ENCODE measurements around the gene CCDC69. TPM values are rescaled to one million over a fixed set of nuclear protein-coding genes. Genes with fewer than 3 reads are reported as not detected.
"Not testable (repeated sequence)": the region's sequence is repeated elsewhere in the genome, so short reads cannot be mapped to it uniquely, and the experiment has no call there.

CCDC69 gene
- total RNA-seq, 2 experiments from 2014 or later: 87.6 to 92.7 TPM

GRCh38 chr5:151178777-151179488 lies 45.0 kb downstream of the CCDC69 start:
- CTCF ChIA-PET: interaction anchor here (0.7 to 1.3 kb wide), 2 partner anchors 14 to 53 kb away, joined by 5 read pairs; no protein-coding TSS in a partner anchor

GRCh38 chr5:151178372-151178771 lies 45.5 kb downstream of the CCDC69 start:
- no peak for ATAC-seq
- ChIA-PET POLR2A (no interaction called here), CTCF (interaction anchor here (4.2 kb wide), 1 partner anchor 14 kb away, joined by 21 read pairs; no protein-coding TSS in a partner anchor)
- no peak overlapping the region for H3K27ac Mint-ChIP-seq
- H3K36me3 Mint-ChIP-seq (ENCODE audit: low read depth): peaks cover 40% of the 10 kb centered on the region
- H3K4me1 Mint-ChIP-seq (ENCODE audit: low read depth): no peaks in the 10 kb centered on the region
- no peak overlapping the region for H3K4me3 Mint-ChIP-seq
- DNase-seq: no peak
- H3K9me3 Mint-ChIP-seq (ENCODE audit: insufficient read depth): no peaks in the 10 kb centered on the region
- H3K27me3 Mint-ChIP-seq (ENCODE audit: low read depth): no peaks in the 10 kb centered on the region

More at GRCh38 chr5:151178777-151179488, 45.0 kb downstream of the CCDC69 start:
- ATAC-seq: no peak
- H3K4me1 Mint-ChIP-seq (ENCODE audit: low read depth): no peaks in the 10 kb centered on the region
- no peaks in the 10 kb centered on the region for H3K9me3 Mint-ChIP-seq (ENCODE audit: insufficient read depth)
- DNase-seq: no peak
- H3K36me3 Mint-ChIP-seq (ENCODE audit: low read depth): peaks cover 42% of the 10 kb centered on the region
- no peak overlapping the region for H3K4me3 Mint-ChIP-seq
- POLR2A ChIA-PET: interaction anchor here (0.5 to 1.1 kb wide), 3 partner anchors 33 to 97 kb away, joined by 3 read pairs; no protein-coding TSS in a partner anchor
- no peak overlapping the region for H3K27ac Mint-ChIP-seq
- no peaks in the 10 kb centered on the region for H3K27me3 Mint-ChIP-seq (ENCODE audit: low read depth)

DNA sequence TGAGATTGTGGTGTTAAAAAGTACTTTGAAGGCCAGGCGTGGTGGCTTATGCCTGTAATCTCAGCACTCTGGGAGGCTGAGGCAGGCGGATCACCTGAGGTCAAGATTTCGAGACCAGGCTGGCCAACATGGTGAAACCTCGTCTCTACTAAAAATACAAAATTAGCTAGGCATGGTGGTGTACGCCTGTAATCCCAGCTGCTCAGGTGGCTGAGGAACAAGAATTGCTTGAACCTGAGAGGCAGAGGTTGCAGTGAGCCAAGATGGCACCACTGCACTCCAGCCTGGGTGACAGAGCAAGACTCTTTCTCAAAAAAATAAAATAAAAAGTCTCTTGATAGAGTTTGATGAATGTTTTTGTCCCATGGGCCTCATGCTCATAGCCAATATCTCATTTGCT lies 47.6 kb downstream of the CCDC69 start:
- H3K36me3 Mint-ChIP-seq (ENCODE audit: low read depth): peaks cover 28% of the 10 kb centered on the region
- H3K4me3 Mint-ChIP-seq; POLR2A ChIA-PET; H3K4me1 Mint-ChIP-seq (ENCODE audit: low read depth); DNase-seq; ATAC-seq; H3K27ac Mint-ChIP-seq; H3K9me3 Mint-ChIP-seq (ENCODE audit: insufficient read depth); H3K27me3 Mint-ChIP-seq (ENCODE audit: low read depth): not testable (repeated sequence)
- CTCF ChIA-PET: interaction anchor here (1.7 to 4.2 kb wide), 2 partner anchors 11 to 50 kb away, joined by 7 to 21 read pairs; no protein-coding TSS in a partner anchor

DNA sequence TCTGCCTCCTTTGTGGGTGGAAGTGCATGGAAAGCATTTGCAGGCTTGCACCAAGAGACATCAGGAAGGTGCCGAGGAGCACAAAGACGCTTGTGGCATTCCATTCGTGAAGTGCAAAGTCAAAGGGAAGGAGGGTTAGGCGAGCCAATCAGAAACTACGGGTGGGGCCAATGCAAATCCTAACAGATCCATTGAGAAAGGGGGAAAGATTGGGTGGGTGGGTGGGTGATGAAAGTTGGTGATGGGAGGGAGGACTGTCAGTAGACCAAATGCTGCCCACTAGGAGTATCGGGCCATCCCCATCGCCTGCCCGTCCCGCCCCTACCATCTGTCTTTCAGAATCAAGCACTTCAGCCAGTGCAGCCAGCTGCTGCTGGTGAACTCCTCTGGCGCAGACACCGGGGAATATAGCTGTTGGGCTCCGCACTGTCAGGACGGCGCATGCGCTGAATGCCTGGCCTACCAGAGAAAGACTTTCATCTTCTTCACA lies 49.2 kb downstream of the CCDC69 start:
- no peak overlapping the region for H3K27ac Mint-ChIP-seq
- H3K36me3 Mint-ChIP-seq (ENCODE audit: low read depth): peaks cover 18% of the 10 kb centered on the region
- DNase-seq (no peak), ATAC-seq (no peak)
- CTCF ChIA-PET: interaction anchor here (4.2 kb wide), 1 partner anchor 10 kb away, joined by 21 read pairs; no protein-coding TSS in a partner anchor
- POLR2A ChIA-PET: no interaction called here
- no peaks in the 10 kb centered on the region for H3K9me3 Mint-ChIP-seq (ENCODE audit: insufficient read depth)
- H3K4me3 Mint-ChIP-seq: no peak overlapping the region
- H3K4me1 Mint-ChIP-seq (ENCODE audit: low read depth): peaks cover 11% of the 10 kb centered on the region
- H3K27me3 Mint-ChIP-seq (ENCODE audit: low read depth): no peaks in the 10 kb centered on the region

DNA sequence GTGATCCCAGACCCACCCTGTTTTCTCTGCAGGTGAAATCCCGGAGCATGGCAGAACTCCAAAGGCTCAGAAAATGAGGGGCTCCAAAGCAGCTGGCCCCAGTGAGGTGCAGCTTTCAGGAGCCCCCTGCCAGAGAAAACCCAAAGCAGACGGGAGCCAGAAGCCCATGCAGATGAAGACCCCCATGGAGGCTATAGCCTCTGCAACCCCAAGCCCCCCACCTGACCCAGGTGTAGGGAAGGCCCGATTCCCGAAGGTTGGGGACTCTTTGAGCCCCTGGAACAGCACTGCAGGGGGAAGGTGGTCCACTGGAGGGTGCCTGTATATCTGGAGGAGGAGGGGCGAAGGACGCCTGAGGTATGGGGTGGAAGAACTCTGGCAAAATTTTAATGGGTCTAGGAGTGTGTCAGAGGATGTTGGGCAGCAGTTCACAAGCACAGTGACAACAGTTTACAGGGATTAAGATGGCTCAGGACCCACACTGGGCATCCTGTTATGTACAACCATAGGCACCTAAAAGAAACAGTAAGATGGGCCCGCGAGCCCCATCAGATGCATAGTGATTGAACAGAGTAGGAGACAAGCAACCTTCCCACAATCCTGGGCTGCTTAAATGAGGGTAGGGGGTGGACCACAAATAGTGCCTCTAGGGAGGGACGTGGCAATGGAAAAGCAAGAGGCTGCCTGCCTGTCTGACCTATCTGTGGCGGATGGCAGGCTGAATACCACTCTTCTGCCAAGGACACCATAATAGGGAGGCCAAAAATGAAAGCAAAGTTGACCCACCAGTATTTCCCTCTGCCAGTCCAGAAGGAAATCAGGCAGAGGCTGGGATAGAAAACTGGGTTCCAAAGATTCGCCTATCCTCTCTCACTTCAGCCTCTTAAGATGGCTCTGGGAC lies 49.9 kb downstream of the CCDC69 start:
- ATAC-seq (no peak), DNase-seq (no peak)
- Mint-ChIP-seq H3K27me3 (ENCODE audit: low read depth) (no peaks in the 10 kb centered on the region), H3K27ac (no peak overlapping the region), H3K4me1 (ENCODE audit: low read depth) (peaks cover 11% of the 10 kb centered on the region), H3K4me3 (no peak overlapping the region), H3K36me3 (ENCODE audit: low read depth) (peaks cover 16% of the 10 kb centered on the region), H3K9me3 (ENCODE audit: insufficient read depth) (no peaks in the 10 kb centered on the region)
- CTCF ChIA-PET: interaction anchor here (1.1 to 14.5 kb wide), 5 partner anchors 9 to 65 kb away, joined by 4 to 491 read pairs (median 8); no protein-coding TSS in a partner anchor
- POLR2A ChIA-PET: no interaction called here

DNA sequence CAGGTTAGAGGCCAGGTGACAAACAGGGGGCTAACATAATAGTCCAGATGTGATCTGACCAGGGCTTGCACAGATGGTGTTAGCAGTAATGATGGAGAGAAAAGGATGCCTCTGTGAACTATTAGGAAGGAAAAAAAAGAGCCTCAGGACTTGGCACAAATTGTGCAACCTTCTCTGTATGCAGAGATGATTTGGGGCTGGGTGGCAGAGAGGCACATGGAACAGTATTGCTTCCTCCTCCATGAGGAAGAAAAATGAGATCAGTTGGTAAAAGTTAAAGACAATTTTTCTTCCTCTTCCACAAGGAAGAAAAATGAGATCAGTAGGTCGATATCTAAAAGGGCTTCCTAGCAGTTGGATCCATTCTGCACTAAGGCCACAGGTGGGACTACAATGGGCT lies 52.4 kb downstream of the CCDC69 start:
- peaks cover 5% of the 10 kb centered on the region for H3K36me3 Mint-ChIP-seq (ENCODE audit: low read depth)
- CTCF ChIA-PET: interaction anchor here (1.0 to 14.5 kb wide), 2 partner anchors 46 to 276 kb away, joined by 3 to 491 read pairs; no protein-coding TSS in a partner anchor
- ATAC-seq (no peak), DNase-seq (no peak)
- no peaks in the 10 kb centered on the region for H3K9me3 Mint-ChIP-seq (ENCODE audit: insufficient read depth)
- H3K27ac Mint-ChIP-seq: no peak overlapping the region
- POLR2A ChIA-PET: no interaction called here
- peaks cover 11% of the 10 kb centered on the region for H3K4me1 Mint-ChIP-seq (ENCODE audit: low read depth)
- H3K27me3 Mint-ChIP-seq (ENCODE audit: low read depth): no peaks in the 10 kb centered on the region
- no peak overlapping the region for H3K4me3 Mint-ChIP-seq

GRCh38 chr5:151168602-151169344 lies 55.1 kb downstream of the CCDC69 start:
- POLR2A ChIA-PET: interaction anchor here (1.0 kb wide), 1 partner anchor 66 kb away, joined by 4 read pairs; no protein-coding TSS in a partner anchor
- Mint-ChIP-seq H3K9me3 (ENCODE audit: insufficient read depth) (no peaks in the 10 kb centered on the region), H3K4me3 (no peak overlapping the region), H3K36me3 (ENCODE audit: low read depth) (no peaks in the 10 kb centered on the region), H3K4me1 (ENCODE audit: low read depth) (peaks cover 20% of the 10 kb centered on the region), H3K27ac (no peak overlapping the region), H3K27me3 (ENCODE audit: low read depth) (no peaks in the 10 kb centered on the region)
- ATAC-seq (no peak), DNase-seq (no peak)
- CTCF ChIA-PET: interaction anchor here (0.6 to 14.5 kb wide), 5 partner anchors 43 to 119 kb away, joined by 3 to 491 read pairs (median 97); no protein-coding TSS in a partner anchor

DNA sequence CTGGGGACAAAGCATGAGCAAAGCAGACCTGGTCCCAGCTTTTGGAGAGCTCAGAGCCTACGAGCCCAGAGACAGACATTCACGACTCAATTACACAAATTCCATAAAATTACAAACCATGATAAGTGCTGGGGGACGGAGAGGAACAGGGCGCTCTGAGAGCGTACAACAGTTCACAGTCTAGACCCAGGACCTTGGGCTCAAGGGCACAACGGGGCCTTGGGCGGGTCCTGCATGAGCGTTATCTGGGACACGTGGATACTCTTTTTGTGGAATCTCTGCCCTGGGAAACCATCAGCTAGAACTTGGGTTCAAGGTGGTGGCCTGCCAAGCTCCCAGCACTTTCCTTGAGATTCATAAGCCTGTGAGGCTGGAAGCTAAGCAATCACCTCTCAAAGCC lies 56.9 kb downstream of the CCDC69 start:
- no peaks in the 10 kb centered on the region for H3K9me3 Mint-ChIP-seq (ENCODE audit: insufficient read depth)
- peaks cover 20% of the 10 kb centered on the region for H3K4me1 Mint-ChIP-seq (ENCODE audit: low read depth)
- no peak overlapping the region for H3K27ac Mint-ChIP-seq
- H3K4me3 Mint-ChIP-seq: no peak overlapping the region
- POLR2A ChIA-PET: interaction anchor here (0.6 to 1.7 kb wide), 4 partner anchors 17 to 57 kb away, joined by 3 to 4 read pairs (median 3); partner anchors contain the start of gene CCDC69
- DNase-seq: no peak
- H3K27me3 Mint-ChIP-seq (ENCODE audit: low read depth): no peaks in the 10 kb centered on the region
- CTCF ChIA-PET: interaction anchor here (2.7 to 14.5 kb wide), 5 partner anchors 31 to 117 kb away, joined by 14 to 491 read pairs (median 97); partner anchors contain the start of gene CCDC69
- no peaks in the 10 kb centered on the region for H3K36me3 Mint-ChIP-seq (ENCODE audit: low read depth)
- ATAC-seq: no peak

DNA sequence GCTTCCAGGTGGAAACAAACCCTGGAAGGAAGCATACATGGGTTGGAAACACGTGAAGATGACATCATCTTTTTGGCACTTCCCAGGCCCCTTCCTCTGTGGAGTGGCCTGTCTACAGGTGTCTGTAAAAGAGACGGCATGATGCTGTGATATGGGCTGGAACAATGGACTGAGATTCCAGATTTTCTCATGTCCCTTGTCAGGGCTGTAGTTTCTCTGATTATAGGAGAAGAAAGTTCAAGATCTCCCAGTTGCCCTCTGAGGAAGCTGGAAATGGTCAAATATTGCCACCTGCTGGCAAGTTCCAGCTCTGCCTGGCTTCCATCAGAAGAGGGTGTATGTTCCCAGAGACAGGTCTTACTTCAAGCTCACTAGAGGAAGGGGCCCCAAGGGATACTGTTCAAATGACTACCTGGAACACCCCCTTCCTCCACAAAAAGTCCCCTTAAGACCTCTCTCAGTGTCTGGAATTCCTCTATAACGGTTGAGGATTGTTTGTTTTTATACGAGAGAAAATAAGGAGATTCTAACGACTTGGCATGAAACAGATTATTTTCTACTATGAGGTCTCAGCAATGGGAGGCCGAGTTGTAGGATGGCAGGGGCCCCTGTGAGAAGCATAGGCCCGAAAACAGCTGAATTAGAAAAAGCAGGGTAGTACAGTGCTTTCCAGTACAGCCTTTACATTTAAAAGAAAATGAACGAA lies 59.1 kb downstream of the CCDC69 start:
- peaks cover 9% of the 10 kb centered on the region for H3K4me1 Mint-ChIP-seq (ENCODE audit: low read depth)
- POLR2A ChIA-PET: interaction anchor here (0.6 to 2.4 kb wide), 5 partner anchors 27 to 74 kb away, joined by 3 to 13 read pairs (median 3); no protein-coding TSS in a partner anchor

DNA sequence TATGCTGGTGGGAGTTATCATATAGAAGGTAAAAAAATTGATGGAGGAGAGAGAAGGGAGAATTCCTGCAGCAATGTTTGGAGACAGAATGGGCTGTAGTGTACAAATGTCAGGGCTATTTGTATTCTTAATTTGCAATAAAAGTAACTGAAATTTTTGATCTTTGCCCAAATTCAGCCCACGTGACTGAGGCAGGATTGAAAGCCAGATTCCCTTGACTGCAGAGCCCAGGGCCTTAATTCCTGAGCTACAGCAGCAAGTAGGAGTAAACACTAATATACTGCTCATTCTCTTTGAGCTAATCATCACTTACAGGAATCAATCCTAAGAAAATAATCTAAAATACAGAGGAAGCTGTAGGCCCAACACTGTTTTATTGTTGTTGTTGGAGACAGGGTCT lies 61.1 kb downstream of the CCDC69 start:
- no peaks in the 10 kb centered on the region for H3K9me3 Mint-ChIP-seq (ENCODE audit: insufficient read depth)
- ATAC-seq (no peak), DNase-seq (no peak)
- ChIA-PET POLR2A (interaction anchor here (2.4 kb wide), 1 partner anchor 37 kb away, joined by 13 read pairs; no protein-coding TSS in a partner anchor), CTCF (interaction anchor here (0.9 to 14.5 kb wide), 8 partner anchors 10 to 113 kb away, joined by 3 to 491 read pairs (median 82); no protein-coding TSS in a partner anchor)
- no peaks in the 10 kb centered on the region for H3K36me3 Mint-ChIP-seq (ENCODE audit: low read depth)
- no peak overlapping the region for H3K27ac Mint-ChIP-seq
- no peak overlapping the region for H3K4me3 Mint-ChIP-seq
- H3K27me3 Mint-ChIP-seq (ENCODE audit: low read depth): peaks cover 4% of the 10 kb centered on the region
- H3K4me1 Mint-ChIP-seq (ENCODE audit: low read depth): peaks cover 24% of the 10 kb centered on the region

More for the DNA sequence above, 59.1 kb downstream of the CCDC69 start:
- ATAC-seq (peak; percentile 98), DNase-seq (peak; percentile 88)
- Mint-ChIP-seq H3K36me3 (ENCODE audit: low read depth) (no peaks in the 10 kb centered on the region), H3K9me3 (ENCODE audit: insufficient read depth) (no peaks in the 10 kb centered on the region), H3K27ac (no peak overlapping the region), H3K27me3 (ENCODE audit: low read depth) (peaks cover 4% of the 10 kb centered on the region), H3K4me3 (no peak overlapping the region)
- CTCF ChIA-PET: interaction anchor here (0.7 to 14.5 kb wide), 63 partner anchors 8 to 611 kb away, joined by 3 to 491 read pairs (median 5); partner anchors contain the start of genes ANXA6, CCDC69, GM2A and IRGM

All from activated CD8-positive, alpha-beta T cell treated with anti-CD3 and anti-CD28 coated beads, Interleukin-2, amount 10 ng/mL, durations not matched to agents 7 days and 5 days (primary cell).